AG04449 (cell line): ENCODE measurements around the gene PHGDH.

Source experiments
- CTCF ChIA-PET: fragments of 350-600 bp; formaldehyde crosslinking; extraction: SDS; loops from one replicate; lab custom pipeline; 2021; ENCODE audit warnings: antibody characterized with exemption; lab: Yijun Ruan, JAX
- POLR2A ChIA-PET: fragments of 400-600, 350-600 bp; formaldehyde crosslinking; extraction: SDS; loops from one replicate; lab custom pipeline; 2020; ENCODE audit warnings: antibody characterized with exemption, inconsistent platforms; lab: Yijun Ruan, JAX
- DNase-seq: peaks from one replicate; pipeline ENCODE4 v3.0.0-alpha.2; 2010; ENCODE audit warnings: low read depth, low spot score
- H3K4me3 ChIP-seq: 2 replicates; pipeline ENCODE4 v1.5.1; 2011; ENCODE audit warnings: low read depth, mild to moderate bottlenecking, control low read depth, low read length
- TF ChIP-seq, protein P1 (sequence below): IDR thresholded peaks from one replicate; pipeline ENCODE4 v1.5.1; 2011; ENCODE audit warnings: mild to moderate bottlenecking, moderate library complexity, low read length, control low read depth, inconsistent platforms; ENCODE audit not compliant: insufficient read depth; ENCODE audit errors: missing control alignments

The PHGDH gene

DNA sequence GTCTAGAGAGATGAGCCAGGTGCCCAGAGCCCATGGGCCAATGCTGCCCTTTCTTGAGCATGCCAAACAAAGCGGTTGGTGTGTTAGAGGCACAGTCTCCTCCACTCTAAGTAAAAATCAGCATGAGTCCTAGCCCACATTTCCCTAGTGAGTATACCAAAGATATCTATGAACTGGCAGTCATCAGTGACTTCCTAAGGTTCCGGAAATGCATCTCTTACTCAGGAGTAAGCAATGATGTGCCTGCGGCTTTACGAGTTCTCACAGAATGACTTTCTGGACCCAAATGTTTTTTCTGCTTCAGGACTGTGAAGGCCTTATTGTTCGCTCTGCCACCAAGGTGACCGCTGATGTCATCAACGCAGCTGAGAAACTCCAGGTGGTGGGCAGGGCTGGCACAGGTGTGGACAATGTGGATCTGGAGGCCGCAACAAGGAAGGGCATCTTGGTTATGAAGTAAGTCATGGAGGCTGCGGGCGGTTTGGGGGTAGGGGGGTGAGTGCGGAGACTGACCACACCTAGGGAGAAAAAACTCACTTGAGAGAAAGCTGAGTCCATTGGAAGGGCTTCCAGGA lies 9.2 kb downstream of the PHGDH start:
- TF ChIP-seq, protein P1, sequence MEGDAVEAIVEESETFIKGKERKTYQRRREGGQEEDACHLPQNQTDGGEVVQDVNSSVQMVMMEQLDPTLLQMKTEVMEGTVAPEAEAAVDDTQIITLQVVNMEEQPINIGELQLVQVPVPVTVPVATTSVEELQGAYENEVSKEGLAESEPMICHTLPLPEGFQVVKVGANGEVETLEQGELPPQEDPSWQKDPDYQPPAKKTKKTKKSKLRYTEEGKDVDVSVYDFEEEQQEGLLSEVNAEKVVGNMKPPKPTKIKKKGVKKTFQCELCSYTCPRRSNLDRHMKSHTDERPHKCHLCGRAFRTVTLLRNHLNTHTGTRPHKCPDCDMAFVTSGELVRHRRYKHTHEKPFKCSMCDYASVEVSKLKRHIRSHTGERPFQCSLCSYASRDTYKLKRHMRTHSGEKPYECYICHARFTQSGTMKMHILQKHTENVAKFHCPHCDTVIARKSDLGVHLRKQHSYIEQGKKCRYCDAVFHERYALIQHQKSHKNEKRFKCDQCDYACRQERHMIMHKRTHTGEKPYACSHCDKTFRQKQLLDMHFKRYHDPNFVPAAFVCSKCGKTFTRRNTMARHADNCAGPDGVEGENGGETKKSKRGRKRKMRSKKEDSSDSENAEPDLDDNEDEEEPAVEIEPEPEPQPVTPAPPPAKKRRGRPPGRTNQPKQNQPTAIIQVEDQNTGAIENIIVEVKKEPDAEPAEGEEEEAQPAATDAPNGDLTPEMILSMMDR, result no peak
- H3K4me3 ChIP-seq, result no peak overlapping the region
- DNase-seq, result no peak
- ChIA-PET POLR2A (no interaction called here), CTCF (interaction anchor here (0.9 to 1.3 kb wide), 2 partner anchors 11 to 46 kb away, joined by 3 read pairs; no protein-coding TSS in a partner anchor)

DNA sequence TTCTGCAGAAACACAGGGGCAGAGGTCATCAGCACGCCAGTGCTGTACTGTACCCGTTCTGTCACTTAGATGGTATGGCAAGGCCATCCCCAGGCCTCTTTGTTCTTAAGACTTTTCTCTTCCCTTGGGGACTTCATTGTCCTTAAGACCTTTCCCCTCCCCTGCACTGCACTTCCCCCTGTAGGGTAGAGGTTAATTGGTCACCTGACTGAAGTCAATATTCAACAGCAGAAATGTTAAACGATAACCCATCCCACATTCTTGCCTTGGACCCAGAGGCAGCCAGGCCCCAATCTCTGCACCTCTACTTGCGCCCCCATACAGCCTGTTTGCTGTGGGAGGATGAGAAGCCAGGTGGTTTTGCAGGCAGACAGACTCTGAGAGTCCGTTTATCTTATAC lies 10.2 kb downstream of the PHGDH start:
- TF ChIP-seq, protein P1, result no peak
- CTCF ChIA-PET, result interaction anchor here (0.9 kb wide), 1 partner anchor 10 kb away, joined by 3 read pairs; no protein-coding TSS in a partner anchor
- POLR2A ChIA-PET, result no interaction called here
- no peak for DNase-seq
- H3K4me3 ChIP-seq, result no peak overlapping the region

DNA sequence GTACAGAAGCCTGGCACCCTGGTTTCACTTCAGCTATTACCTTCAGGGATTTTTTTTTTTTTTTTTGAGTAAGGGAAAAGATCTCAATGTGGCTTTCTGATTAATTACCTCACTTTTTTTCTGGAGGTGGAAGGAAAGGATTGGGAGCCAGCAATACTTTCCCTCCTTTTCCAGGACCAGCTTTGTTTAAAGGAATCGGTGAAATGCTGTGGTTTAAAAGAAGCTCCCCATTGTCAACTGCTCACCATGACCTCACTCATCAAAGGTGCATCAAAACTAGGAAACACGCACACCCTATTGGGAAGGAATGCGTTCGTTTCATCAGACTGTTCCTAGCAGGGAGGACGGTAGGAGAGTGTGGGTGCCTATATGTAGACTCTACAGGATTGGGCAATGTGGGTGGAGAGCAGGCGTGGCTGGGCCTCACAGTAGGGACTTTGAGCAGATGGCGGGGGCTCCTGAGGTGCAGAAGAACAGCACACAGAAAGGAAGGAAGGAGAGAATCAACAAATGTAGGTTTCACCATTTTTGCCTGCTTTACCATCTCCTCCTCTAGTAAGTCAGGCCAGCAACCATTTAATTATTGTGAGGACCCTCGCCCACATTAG lies 13.0 kb downstream of the PHGDH start:
- TF ChIP-seq, protein P1, result no peak
- ChIA-PET CTCF (interaction anchor here (8.3 kb wide), 1 partner anchor 20 kb away, joined by 51 read pairs; no protein-coding TSS in a partner anchor), POLR2A (interaction anchor here (0.7 to 1.7 kb wide), 2 partner anchors 12 to 77 kb away, joined by 3 to 4 read pairs; partner anchors contain the start of gene ZNF697)

DNA sequence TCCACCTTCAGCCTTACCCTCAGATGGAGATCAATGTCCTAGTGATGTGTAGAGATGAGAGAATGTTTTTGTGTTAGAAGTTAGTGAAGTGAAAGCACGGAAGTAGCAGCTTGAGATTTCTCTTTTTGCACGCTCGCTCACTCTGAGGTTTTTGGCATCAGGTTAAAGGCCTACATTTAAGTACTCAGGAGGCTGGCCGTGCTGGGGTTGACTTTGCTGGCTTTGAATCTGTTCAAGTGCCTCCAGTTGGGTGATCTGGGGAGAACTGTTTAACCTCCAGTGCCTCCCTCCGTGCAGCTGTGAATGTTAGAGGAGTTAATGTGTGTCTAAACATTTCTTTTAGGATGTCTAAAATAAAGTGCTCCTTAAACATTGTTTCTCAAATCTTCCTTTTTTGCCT lies 13.9 kb downstream of the PHGDH start:
- DNase-seq, result no peak
- no peak overlapping the region for H3K4me3 ChIP-seq
- TF ChIP-seq, protein P1, result no peak
- POLR2A ChIA-PET, result no interaction called here
- CTCF ChIA-PET, result interaction anchor here (8.3 kb wide), 1 partner anchor 19 kb away, joined by 51 read pairs; no protein-coding TSS in a partner anchor

More for the DNA sequence above, 13.0 kb downstream of the PHGDH start:
- DNase-seq, result no peak
- H3K4me3 ChIP-seq, result no peak overlapping the region

DNA sequence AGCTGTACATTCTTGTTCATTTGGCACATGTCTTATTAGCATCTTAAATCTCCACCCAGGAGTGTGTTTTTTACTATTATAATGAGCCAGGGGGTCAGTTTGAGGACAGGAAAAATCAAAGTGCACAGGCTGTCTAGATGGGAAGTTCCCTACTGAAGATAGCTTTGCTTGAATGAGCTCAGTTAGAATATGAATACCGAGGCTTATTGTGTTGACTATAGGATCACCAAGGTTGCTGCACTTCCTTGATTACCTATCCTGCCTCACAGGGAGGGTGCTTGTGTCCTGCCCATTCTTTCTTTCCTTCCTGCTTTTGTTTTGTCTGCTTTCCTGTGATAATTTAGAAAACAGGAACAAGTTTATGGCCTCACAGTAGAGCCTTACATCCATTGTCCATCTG lies 16.3 kb downstream of the PHGDH start:
- DNase-seq, result no peak
- TF ChIP-seq, protein P1, result no peak
- ChIA-PET POLR2A (no interaction called here), CTCF (interaction anchor here (0.7 to 8.3 kb wide), 5 partner anchors 10 to 116 kb away, joined by 3 to 51 read pairs (median 4); no protein-coding TSS in a partner anchor)
- no peak overlapping the region for H3K4me3 ChIP-seq

DNA sequence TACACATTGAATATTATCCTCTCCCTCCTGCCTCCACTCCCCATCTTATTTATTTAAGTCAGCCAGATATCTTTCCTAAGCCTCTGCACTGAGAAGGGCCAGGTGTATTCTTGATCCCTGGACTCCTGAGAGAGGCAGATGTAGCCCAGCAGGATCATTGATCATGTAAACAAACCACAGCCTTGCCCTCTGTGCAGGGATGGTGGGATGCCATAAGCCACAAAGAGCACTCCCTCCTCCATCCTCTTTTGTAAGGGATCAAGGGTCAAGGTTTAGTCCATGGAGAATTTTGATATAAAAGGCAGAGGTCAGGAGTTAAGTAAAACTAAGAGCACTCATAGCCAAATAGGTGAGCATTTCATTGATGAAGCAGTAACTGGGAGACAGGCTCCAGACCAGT lies 17.3 kb downstream of the PHGDH start:
- TF ChIP-seq, protein P1, result no peak
- ChIA-PET CTCF (interaction anchor here (1.4 to 8.3 kb wide), 3 partner anchors 14 to 117 kb away, joined by 4 to 51 read pairs (median 6); no protein-coding TSS in a partner anchor), POLR2A (no interaction called here)
- no peak for DNase-seq
- H3K4me3 ChIP-seq, result no peak overlapping the region
